ENCODE measurements around the gene SUMO3. TPM values are rescaled to one million over a fixed set of nuclear protein-coding genes. Genes with fewer than 3 reads are reported as not detected.

SUMO3 gene
- total and polyA plus RNA-seq, 2 donors (not counting 3 experiments of a cell fraction or from before 2014, with no cell fraction given) = 102 to 123 TPM

- dilution Hi-C loops (cut with MboI; ENCODE audit: extremely low pct_ligation_motif_present, low sequenced_read_pairs) = no loop called here
- no peak overlapping the region for H3K4me2 ChIP-seq (ENCODE audit: insufficient read depth, low read length)
- no peak overlapping the region for H2AFZ ChIP-seq (ENCODE audit: low read depth, low read length)
- POLR2A ChIA-PET = no interaction called here
- intact Hi-C loops (cut with micrococcal nuclease) = no loop called here
- no peaks in the 10 kb centered on the region for H3K36me3 ChIP-seq (ENCODE audit: control insufficient read depth in 2 of 2, extremely low read depth in 1 of 2, insufficient read depth in 2 of 2, low read length in 2 of 2)
- H3K9me3 ChIP-seq (replicated peaks; ENCODE audit: control insufficient read depth, insufficient read depth, low read length) = no peaks in the 10 kb centered on the region
- H3K27me3 ChIP-seq (ENCODE audit: control insufficient read depth in 2 of 2, insufficient read depth in 2 of 2, low read length in 2 of 2) = no peaks in the 10 kb centered on the region
- no peaks in the 10 kb centered on the region for H3K9me1 ChIP-seq (replicated peaks; ENCODE audit: control insufficient read depth, extremely low read depth, insufficient read depth, low read length)
- no peak for DNase-seq (ENCODE audit: low read depth, low spot score)
- no peaks in the 10 kb centered on the region for H3K79me2 ChIP-seq (ENCODE audit: control insufficient read depth, insufficient read depth, low read length)
- FAIRE-seq = no peak
- H3K4me1 ChIP-seq (ENCODE audit: control insufficient read depth, extremely low read depth, insufficient read depth, low read length) = peaks cover 5% of the 10 kb centered on the region
- no peak overlapping the region for H3K4me3 ChIP-seq (replicated peaks in 1 of 3; ENCODE audit: insufficient read depth in 1 of 3, low read depth in 1 of 3, low read length in 3 of 3)
- H4K20me1 ChIP-seq (replicated peaks; ENCODE audit: control insufficient read depth, extremely low read depth, insufficient read depth, low read length) = no peaks in the 10 kb centered on the region
- CTCF ChIA-PET = interaction anchor here (0.6 kb wide), 1 partner anchor 169 kb away, joined by 3 read pairs; no protein-coding TSS in a partner anchor
- H3K27ac ChIP-seq (ENCODE audit: insufficient read depth, low read depth, low read length) = no peak overlapping the region
- BruUV-seq (replicated peaks) = no TSS peak
- TF ChIP-seq FOS (IDR thresholded peaks at IDR 0.05; ENCODE audit: borderline replicate concordance, insufficient read depth, low read length) = no peak
- TF ChIP-seq, protein P1, sequence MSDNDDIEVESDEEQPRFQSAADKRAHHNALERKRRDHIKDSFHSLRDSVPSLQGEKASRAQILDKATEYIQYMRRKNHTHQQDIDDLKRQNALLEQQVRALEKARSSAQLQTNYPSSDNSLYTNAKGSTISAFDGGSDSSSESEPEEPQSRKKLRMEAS (IDR thresholded peaks at IDR 0.05; ENCODE audit: insufficient read depth, insufficient read length) = no peak
- TF ChIP-seq POLR2A (IDR thresholded peaks at IDR 0.05; ENCODE audit: low read depth, low read length) = no peak
- no peak for TF ChIP-seq JUN (IDR thresholded peaks at IDR 0.05; ENCODE audit: borderline replicate concordance, insufficient read depth, insufficient read length, low read depth)
- TF ChIP-seq, protein P2, sequence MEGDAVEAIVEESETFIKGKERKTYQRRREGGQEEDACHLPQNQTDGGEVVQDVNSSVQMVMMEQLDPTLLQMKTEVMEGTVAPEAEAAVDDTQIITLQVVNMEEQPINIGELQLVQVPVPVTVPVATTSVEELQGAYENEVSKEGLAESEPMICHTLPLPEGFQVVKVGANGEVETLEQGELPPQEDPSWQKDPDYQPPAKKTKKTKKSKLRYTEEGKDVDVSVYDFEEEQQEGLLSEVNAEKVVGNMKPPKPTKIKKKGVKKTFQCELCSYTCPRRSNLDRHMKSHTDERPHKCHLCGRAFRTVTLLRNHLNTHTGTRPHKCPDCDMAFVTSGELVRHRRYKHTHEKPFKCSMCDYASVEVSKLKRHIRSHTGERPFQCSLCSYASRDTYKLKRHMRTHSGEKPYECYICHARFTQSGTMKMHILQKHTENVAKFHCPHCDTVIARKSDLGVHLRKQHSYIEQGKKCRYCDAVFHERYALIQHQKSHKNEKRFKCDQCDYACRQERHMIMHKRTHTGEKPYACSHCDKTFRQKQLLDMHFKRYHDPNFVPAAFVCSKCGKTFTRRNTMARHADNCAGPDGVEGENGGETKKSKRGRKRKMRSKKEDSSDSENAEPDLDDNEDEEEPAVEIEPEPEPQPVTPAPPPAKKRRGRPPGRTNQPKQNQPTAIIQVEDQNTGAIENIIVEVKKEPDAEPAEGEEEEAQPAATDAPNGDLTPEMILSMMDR (IDR thresholded peaks at IDR 0.05; ENCODE audit: extremely low read depth in 1 of 2, insufficient read depth in 1 of 2, low read depth in 1 of 2, low read length in 2 of 2) = no peak
- TF ChIP-seq MYC (IDR thresholded peaks at IDR 0.05; ENCODE audit: low read depth, low read length) = no peak
- no peak for TF ChIP-seq POLR2AphosphoS5 (IDR thresholded peaks at IDR 0.05; ENCODE audit: insufficient read depth, low read depth, low read length)
- TF ChIP-seq GATA2 (IDR thresholded peaks at IDR 0.05; ENCODE audit: insufficient read depth, insufficient read length, low read depth, low read length) = no peak
- no peak for TF ChIP-seq EZH2 (IDR thresholded peaks at IDR 0.05; ENCODE audit: borderline replicate concordance, low read depth, low read length, severe bottlenecking)
- no peak overlapping the region for H3K9ac ChIP-seq (replicated peaks; ENCODE audit: extremely low read depth, insufficient read depth, low read length)
Measured at GRCh38 chr21:44763050-44763378, 54.8 kb downstream of the SUMO3 start.

All from endothelial cell of umbilical vein (primary cell).